Skeletal muscle cell (primary cell): ENCODE data around the gene ZNF766.
"Not testable (repeated sequence)": the region's sequence is repeated elsewhere in the genome, so short reads cannot be mapped to it uniquely, and the experiment has no call there.

Experiments
- DNase-seq: peaks from one replicate; pipeline ENCODE4 v3.0.0-alpha.2; 2010; ENCODE audit warnings: low read depth
- H3K4me3 ChIP-seq: 2 replicates; pipeline ENCODE4 v1.5.1; 2011; ENCODE audit warnings: low read depth, mild to moderate bottlenecking, control low read depth, low read length, moderate library complexity

The ZNF766 gene

DNA sequence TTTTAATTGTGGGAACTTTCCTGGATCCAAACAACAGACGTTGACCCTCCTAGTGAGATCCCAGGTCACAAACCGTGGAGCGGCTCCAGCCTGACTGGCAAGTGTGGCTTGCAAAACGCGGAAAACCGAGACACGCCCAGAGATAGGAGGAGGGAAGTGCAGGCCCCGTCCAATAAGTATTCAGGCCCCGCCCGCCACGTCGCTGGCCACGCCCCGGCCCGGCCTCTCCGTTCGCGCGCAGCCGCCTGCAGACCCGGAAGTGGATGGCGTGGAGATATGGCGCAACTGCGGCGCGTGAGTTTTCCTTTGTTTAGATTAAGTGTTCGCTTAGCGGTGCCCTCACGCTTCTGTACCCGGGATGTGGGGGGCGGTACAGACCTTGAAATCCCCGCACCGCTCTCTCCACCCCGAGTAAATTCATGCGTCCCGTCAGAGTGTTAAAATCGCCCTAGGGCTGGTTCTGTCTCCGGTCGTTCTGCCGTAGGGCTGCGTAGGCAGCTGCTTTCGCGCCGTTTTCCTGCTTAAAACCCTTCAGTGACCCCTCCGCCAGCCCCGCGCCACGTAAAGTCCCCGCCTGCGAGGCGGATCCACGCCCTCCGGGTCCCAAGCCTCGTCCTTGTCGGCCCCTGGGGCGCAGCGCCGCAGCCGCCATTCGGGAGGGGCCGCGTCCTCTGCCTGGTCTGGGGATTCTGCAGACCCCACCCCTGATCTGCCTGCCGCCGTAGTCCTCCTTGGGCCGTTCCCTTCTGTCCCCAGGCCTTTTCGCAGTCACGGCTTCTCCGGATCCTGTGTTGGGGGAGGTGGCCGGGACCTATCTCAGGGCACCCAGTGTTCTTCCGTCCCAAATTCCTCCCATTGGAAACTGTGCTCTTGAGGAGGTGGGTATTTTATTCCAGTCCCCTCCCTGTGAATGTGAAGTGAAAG lies at the start of gene ZNF766:
Gene ZNF766 (plus strand): TSS at position 250 of the 924 bp plus-strand sequence. CDS start 27 bp downstream, at position 277.
- peak; percentile 82 for DNase-seq
- H3K4me3 ChIP-seq, result peak within 1 kb of the TSS; percentile 97

GRCh38 chr19:52219611-52220010 lies 49.8 kb upstream of the ZNF766 start:
- no peak overlapping the region for H3K4me3 ChIP-seq
- DNase-seq, result no peak

DNA sequence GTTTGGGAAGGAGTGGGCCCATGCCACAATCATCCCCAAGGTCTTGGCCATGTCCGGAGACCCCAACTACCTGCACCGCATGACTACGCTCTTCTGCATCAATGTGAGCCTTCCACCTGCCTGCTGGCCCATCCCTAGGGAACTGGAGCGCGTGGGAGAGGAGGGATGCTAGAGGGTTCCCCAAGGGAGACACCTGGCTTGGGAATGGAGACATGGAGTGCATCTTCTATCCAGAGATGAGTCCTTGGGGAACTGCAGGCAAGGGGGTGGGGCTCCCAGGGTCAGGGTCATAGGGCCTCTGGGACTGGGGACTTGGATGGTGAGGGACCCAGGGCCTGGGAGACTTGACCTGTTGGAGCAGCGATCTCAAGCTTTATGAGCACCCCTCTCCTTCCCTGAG lies 48.4 kb upstream of the ZNF766 start:
- no peak for DNase-seq
- H3K4me3 ChIP-seq, result no peak overlapping the region

- no peak overlapping the region for H3K4me3 ChIP-seq
- DNase-seq, result no peak
Measured at GRCh38 chr19:52221831-52222375, 47.5 kb upstream of the ZNF766 start.

- DNase-seq, result no peak
- H3K4me3 ChIP-seq, result no peak overlapping the region
Measured at GRCh38 chr19:52224211-52224610, 45.2 kb upstream of the ZNF766 start.

GRCh38 chr19:52226652-52227051 lies 42.7 kb upstream of the ZNF766 start:
- no peak for DNase-seq
- no peak overlapping the region for H3K4me3 ChIP-seq

DNA sequence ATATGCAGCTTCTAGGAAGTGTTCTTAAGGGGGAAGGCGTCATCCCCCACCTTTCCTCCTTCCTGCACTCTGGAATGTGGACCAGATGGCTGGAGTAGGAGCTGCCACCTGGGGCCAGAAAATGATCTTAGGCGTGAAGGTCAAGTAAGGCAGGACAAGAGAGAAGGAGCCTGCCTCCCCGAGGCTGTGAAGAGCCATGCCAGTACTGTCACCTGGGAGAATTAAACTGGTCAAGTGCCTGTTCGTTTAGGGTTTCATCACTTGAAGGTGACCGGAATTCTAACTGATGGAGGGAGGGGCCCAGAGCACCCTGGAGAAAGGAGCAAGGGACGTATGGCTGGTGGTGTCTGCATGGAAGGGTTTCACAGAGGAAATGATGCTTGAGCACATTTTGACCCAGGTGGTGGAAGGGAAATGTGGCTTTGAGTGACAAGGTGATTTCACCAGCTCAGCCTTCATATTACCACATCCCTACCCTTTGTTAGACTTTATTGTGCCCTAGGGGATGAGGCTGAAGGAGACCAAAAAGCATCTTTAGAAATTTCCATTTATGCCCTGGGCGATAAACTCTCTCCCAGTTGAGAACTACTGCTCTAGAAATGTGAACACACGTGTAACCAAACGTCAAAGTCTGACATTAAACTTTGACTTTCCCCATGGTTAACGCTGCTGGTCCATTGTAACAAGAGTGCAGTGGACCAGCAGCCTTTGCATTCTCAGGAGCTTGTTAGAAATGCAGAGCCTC lies 42.0 kb upstream of the ZNF766 start:
- no peak for DNase-seq
- H3K4me3 ChIP-seq, result no peak overlapping the region

DNA sequence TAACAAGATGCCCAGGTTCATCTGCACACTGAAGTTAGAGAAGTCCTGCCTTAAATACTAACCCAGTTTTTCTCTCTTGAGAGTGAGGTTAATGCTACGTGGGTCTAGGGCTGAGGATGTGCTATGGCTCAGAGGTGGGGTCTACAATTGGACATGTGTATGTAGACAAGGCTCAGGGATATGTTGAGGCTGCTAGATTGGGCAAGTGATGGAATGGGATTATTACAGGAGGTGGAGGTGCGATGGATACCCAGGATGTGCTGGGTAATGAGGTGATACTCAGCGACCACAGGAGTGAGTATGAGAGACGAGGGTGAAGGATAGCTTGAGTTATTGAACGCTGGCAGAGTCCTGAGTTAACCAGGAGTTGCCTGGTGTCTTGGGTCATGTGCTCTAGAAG lies 41.4 kb upstream of the ZNF766 start:
- DNase-seq, result no peak

DNA sequence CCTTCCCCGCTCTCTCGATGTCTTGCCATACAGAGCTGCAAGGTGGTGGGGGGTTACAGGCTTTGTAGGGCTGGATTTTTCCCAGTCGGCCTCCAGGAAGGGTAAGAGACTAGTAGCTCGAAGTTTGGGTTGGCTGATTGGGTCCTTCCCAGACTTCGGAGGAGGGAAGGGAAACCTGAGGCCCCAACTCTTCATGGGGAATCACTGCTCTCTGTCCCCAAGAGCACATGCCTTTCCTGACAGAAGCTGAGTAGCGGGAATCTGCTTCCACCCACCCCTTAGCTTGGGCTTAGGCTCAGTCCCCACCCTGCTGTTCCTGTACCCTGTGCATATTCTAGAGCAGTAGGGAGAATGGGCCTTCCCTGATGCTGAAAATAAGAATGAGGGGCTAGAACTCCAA lies 39.9 kb upstream of the ZNF766 start:
- no peak for DNase-seq
- H3K4me3 ChIP-seq, result no peak overlapping the region

More for the DNA sequence above, 41.4 kb upstream of the ZNF766 start:
- H3K4me3 ChIP-seq, result no peak overlapping the region

DNA sequence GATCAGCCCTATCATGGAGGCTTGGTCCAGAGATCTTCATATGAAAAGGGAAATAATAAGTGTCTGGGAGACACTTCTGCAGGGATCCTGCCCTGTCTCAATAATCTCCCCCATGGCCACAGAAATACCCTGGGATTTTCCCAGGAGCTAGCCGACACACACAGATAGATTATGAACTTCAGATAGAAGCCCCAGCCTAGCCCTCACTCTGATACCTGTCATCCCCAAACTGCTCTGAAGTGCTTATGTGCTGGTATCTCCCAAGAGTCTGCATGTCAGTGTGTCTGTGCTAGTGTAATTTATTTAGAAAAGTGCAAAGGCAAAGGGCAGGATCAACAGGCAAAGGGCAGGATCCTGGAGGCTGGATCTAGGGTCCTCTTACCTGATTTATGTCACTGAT lies 38.7 kb upstream of the ZNF766 start:
- no peak overlapping the region for H3K4me3 ChIP-seq
- DNase-seq, result no peak

- no peak for DNase-seq
- no peak overlapping the region for H3K4me3 ChIP-seq
Measured at GRCh38 chr19:52231154-52231910, 38.1 kb upstream of the ZNF766 start.

GRCh38 chr19:52234406-52234805 lies 35.0 kb upstream of the ZNF766 start:
- no peak overlapping the region for H3K4me3 ChIP-seq
- no peak for DNase-seq

- no peak overlapping the region for H3K4me3 ChIP-seq
- DNase-seq, result no peak
Measured at GRCh38 chr19:52237197-52237596, 32.2 kb upstream of the ZNF766 start.

DNA sequence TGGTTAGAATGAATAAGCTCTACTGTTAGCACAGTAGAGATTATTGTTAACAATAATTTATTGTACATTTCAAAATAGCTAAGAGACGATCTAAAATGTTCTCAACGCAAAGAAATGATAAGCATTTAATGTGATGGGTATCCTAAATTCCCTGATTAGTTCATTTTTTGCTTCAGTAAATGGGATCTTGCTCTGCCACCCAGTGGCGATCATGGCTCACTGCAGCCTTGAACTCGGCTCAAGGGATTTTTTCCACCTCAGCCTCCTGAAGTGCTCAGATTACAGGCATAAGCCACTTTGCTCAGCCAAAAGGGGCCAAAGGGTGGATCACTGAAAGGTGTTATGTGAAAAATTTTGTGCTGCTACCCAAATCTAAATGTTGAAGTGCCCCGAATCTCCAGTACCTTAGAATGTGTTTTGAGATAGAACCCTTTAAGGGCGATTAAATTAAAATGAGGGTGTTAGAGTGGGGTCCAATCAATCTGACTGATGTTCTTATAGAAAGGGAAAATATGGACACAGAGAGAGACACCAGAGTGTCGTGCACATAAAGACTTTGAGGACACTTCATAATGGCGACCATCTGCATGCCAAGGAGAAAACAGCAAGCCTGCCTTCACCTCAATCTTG lies 31.5 kb upstream of the ZNF766 start:
- no peak for DNase-seq
- H3K4me3 ChIP-seq, result no peak overlapping the region

DNA sequence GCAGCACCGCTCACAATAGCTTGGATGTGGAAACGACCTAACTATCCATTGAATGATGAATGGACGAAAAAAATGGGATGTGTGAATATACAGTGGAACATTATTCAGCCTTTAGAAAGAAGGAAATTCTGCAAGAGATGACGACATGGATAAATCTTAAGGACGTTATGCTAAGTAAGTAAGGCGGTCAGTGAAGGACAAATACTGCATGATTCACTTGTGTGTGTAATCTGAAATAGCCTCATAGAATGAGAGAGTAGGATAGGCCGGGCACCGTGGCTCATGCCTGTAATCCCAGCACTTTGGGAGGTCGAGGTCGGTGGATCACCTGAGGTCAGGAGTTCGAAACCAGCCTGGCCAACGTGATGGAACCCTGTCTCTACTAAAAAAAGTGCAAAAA lies 25.4 kb upstream of the ZNF766 start:
- no peak for DNase-seq
- H3K4me3 ChIP-seq, result no peak overlapping the region

DNA sequence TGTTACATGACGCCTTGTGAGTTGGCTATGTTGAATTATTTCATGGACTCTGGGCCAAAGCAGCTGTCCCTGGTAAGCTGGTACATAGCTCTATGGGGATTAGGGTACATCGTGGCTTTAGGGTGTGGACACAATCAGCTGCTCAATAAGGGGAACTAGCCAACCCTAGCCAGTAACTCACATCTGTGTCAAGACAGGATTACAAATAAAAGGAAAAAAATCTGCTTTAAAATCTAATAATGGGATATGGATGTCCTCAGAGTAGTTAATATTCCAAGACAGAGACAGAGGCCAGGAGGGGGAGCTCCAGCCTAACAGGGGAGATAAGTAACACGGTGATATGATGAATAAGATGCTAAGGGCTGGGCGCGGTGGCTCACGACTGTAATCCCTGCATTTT lies 21.1 kb upstream of the ZNF766 start:
- DNase-seq, result no peak
- no peak overlapping the region for H3K4me3 ChIP-seq

DNA sequence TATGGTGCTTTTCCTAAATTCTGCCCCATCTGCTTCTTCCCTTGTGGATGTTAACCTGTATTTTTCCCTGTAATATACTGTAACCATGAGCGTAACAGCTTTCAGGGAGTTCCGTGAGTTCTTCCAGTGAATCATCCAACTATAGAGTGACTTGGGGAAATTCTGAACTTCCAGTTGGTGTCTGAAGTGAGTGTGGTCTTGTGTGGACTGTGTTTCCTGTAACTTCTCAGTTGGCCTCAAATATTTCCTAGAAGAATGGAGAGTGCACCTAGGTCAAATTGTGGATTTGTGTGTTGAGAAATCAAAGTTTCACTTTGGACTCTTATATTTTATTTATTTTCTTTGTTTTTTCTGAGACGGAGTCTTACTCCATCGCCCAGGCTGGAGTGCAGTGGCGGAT lies 11.0 kb upstream of the ZNF766 start:
- no peak overlapping the region for H3K4me3 ChIP-seq
- no peak for DNase-seq

GRCh38 chr19:52265556-52265955 lies 3.8 kb upstream of the ZNF766 start:
- not testable (repeated sequence) for DNase-seq, H3K4me3 ChIP-seq

DNA sequence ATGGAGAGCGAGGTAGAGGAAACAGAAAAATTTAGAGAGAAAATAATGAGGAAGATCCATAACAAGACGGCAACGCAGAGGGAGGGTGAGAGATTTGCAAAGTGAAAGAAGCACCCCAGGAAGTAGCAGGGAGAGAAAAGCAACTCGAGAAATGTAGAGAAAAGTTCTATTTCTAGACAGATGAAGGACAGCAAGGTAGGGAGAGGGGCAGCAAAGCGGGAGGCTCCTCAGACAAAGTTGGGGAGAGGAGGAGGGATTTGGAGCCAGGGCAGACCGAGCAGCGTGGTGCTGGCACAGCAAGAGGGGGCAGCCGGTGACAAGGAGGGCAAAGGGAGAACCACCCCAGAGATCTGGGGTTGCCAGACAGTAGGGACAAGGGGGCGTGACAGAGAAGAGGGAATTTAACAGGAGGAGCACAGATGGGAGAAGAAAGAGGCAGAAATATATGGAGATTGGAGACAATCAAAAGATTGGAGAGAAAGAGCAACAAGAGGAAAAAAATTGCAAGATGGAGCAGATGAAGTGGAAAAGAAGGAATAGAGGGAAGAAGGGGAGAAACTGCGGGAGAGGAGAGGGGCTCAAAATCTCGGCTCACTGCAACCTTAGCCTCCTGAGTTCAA lies 989 bp downstream of the ZNF766 start:
- peak overlapping the region; percentile 97 for H3K4me3 ChIP-seq
- no peak for DNase-seq
